ENCODE measurements around the gene LSM5. TPM values are rescaled to one million over a fixed set of nuclear protein-coding genes. Genes with fewer than 3 reads are reported as not detected.

LSM5 gene
- total and polyA plus RNA-seq, 4 donors, result 21.1 to 111 (median 39.5) TPM

GRCh38 chr7:32532086-32532485 lies 41.9 kb upstream of the LSM5 start:
- intact Hi-C loops (cut with DNase I), result no loop called here
- 89% methylated on average over 3 of the region's 3 CpGs for WGBS, 2 donors
- no peak overlapping the region for H3K27ac ChIP-seq (ENCODE audit: low read depth in 1 of 2, low read length in 2 of 2)
- no peaks in the 10 kb centered on the region for H3K27me3 ChIP-seq (ENCODE audit: control insufficient read depth in 1 of 2, insufficient read depth in 2 of 2, low read length in 1 of 2)
- DNase-seq (no peak), ATAC-seq (ENCODE audit: low FRiP score) (no peak)
- H3K4me1 ChIP-seq (ENCODE audit: control insufficient read depth in 1 of 2, insufficient read depth in 2 of 2, low read length in 2 of 2), result peaks cover 0 to 6% of the 10 kb centered on the region in 2 donors
- no peaks in the 10 kb centered on the region for H3K9me3 ChIP-seq (ENCODE audit: control insufficient read depth, low read length)
- no peak overlapping the region for H3K4me3 ChIP-seq (ENCODE audit: low read length in 2 of 2)
- H3K36me3 ChIP-seq (ENCODE audit: control insufficient read depth in 1 of 2, insufficient read depth in 2 of 2, low read length in 1 of 2), result no peaks in the 10 kb centered on the region

GRCh38 chr7:32531402-32531801 lies 41.2 kb upstream of the LSM5 start:
- DNase-seq (no peak), ATAC-seq (ENCODE audit: low FRiP score) (no peak)
- no peak overlapping the region for H3K4me3 ChIP-seq (ENCODE audit: low read length in 2 of 2)
- WGBS, 2 donors, result 95 to 96% methylated on average over 13 of the region's 13 CpGs
- H3K9me3 ChIP-seq (ENCODE audit: control insufficient read depth, low read length), result no peaks in the 10 kb centered on the region
- no peaks in the 10 kb centered on the region for H3K36me3 ChIP-seq (ENCODE audit: control insufficient read depth in 1 of 2, insufficient read depth in 2 of 2, low read length in 1 of 2)
- H3K27me3 ChIP-seq (ENCODE audit: control insufficient read depth in 1 of 2, insufficient read depth in 2 of 2, low read length in 1 of 2), result no peaks in the 10 kb centered on the region
- H3K4me1 ChIP-seq (ENCODE audit: control insufficient read depth in 1 of 2, insufficient read depth in 2 of 2, low read length in 2 of 2), result no peaks in the 10 kb centered on the region
- no peak overlapping the region for H3K27ac ChIP-seq (ENCODE audit: low read depth in 1 of 2, low read length in 2 of 2)
- intact Hi-C loops (cut with DNase I), result no loop called here

- Histone ChIP-seq H3K27me3 (ENCODE audit: control insufficient read depth in 1 of 2, insufficient read depth in 2 of 2, low read length in 1 of 2) (no peaks in the 10 kb centered on the region), H3K27ac (ENCODE audit: low read depth in 1 of 2, low read length in 2 of 2) (no peak overlapping the region), H3K4me1 (ENCODE audit: control insufficient read depth in 1 of 2, insufficient read depth in 2 of 2, low read length in 2 of 2) (no peaks in the 10 kb centered on the region), H3K4me3 (ENCODE audit: low read length in 2 of 2) (no peak overlapping the region), H3K9me3 (ENCODE audit: control insufficient read depth, low read length) (no peaks in the 10 kb centered on the region), H3K36me3 (ENCODE audit: control insufficient read depth in 1 of 2, insufficient read depth in 2 of 2, low read length in 1 of 2) (no peaks in the 10 kb centered on the region)
- WGBS, 2 donors, result 89 to 90% methylated on average over 4 of the region's 4 CpGs
- no peak for ATAC-seq (ENCODE audit: low FRiP score)
- intact Hi-C loops (cut with DNase I), result no loop called here
- DNase-seq, result no peak
Observed at GRCh38 chr7:32525839-32526238, 35.7 kb upstream of the LSM5 start.

- no peaks in the 10 kb centered on the region for H3K36me3 ChIP-seq (ENCODE audit: control insufficient read depth in 1 of 2, insufficient read depth in 2 of 2, low read length in 1 of 2)
- no peak for DNase-seq
- no peak overlapping the region for H3K27ac ChIP-seq (ENCODE audit: low read depth in 1 of 2, low read length in 2 of 2)
- no peak overlapping the region for H3K4me3 ChIP-seq (ENCODE audit: low read length in 2 of 2)
- ATAC-seq (ENCODE audit: low FRiP score), result no peak
- intact Hi-C loops (cut with DNase I), result no loop called here
- no peaks in the 10 kb centered on the region for H3K27me3 ChIP-seq (ENCODE audit: control insufficient read depth in 1 of 2, insufficient read depth in 2 of 2, low read length in 1 of 2)
- H3K4me1 ChIP-seq (ENCODE audit: control insufficient read depth in 1 of 2, insufficient read depth in 2 of 2, low read length in 2 of 2), result no peaks in the 10 kb centered on the region
- H3K9me3 ChIP-seq (ENCODE audit: control insufficient read depth, low read length), result no peaks in the 10 kb centered on the region
Observed at GRCh38 chr7:32524631-32525030, 34.5 kb upstream of the LSM5 start.

GRCh38 chr7:32522746-32523530 lies 32.8 kb upstream of the LSM5 start:
- H3K9me3 ChIP-seq (ENCODE audit: control insufficient read depth, low read length), result no peaks in the 10 kb centered on the region
- no peaks in the 10 kb centered on the region for H3K27me3 ChIP-seq (ENCODE audit: control insufficient read depth in 1 of 2, insufficient read depth in 2 of 2, low read length in 1 of 2)
- no peak overlapping the region for H3K4me3 ChIP-seq (ENCODE audit: low read length in 2 of 2)
- WGBS, 2 donors, result 96 to 98% methylated on average over 6 of the region's 6 CpGs
- ATAC-seq (ENCODE audit: low FRiP score), result no peak
- intact Hi-C loops (cut with DNase I), result no loop called here
- no peak overlapping the region for H3K27ac ChIP-seq (ENCODE audit: low read depth in 1 of 2, low read length in 2 of 2)
- H3K36me3 ChIP-seq (ENCODE audit: control insufficient read depth in 1 of 2, insufficient read depth in 2 of 2, low read length in 1 of 2), result no peaks in the 10 kb centered on the region
- no peak for DNase-seq
- H3K4me1 ChIP-seq (ENCODE audit: control insufficient read depth in 1 of 2, insufficient read depth in 2 of 2, low read length in 2 of 2), result no peaks in the 10 kb centered on the region

- Histone ChIP-seq H3K4me3 (ENCODE audit: low read length in 2 of 2) (no peak overlapping the region), H3K4me1 (ENCODE audit: control insufficient read depth in 1 of 2, insufficient read depth in 2 of 2, low read length in 2 of 2) (no peaks in the 10 kb centered on the region), H3K27ac (ENCODE audit: low read depth in 1 of 2, low read length in 2 of 2) (no peak overlapping the region), H3K9me3 (ENCODE audit: control insufficient read depth, low read length) (no peaks in the 10 kb centered on the region), H3K27me3 (ENCODE audit: control insufficient read depth in 1 of 2, insufficient read depth in 2 of 2, low read length in 1 of 2) (no peaks in the 10 kb centered on the region), H3K36me3 (ENCODE audit: control insufficient read depth in 1 of 2, insufficient read depth in 2 of 2, low read length in 1 of 2) (no peaks in the 10 kb centered on the region)
- ATAC-seq (ENCODE audit: low FRiP score) (no peak), DNase-seq (no peak)
- WGBS, 2 donors, result 78 to 98% methylated on average over 2 of the region's 2 CpGs
- intact Hi-C loops (cut with DNase I), result no loop called here
Observed at GRCh38 chr7:32519763-32520162, 29.6 kb upstream of the LSM5 start.

GRCh38 chr7:32518534-32519140 lies 28.5 kb upstream of the LSM5 start:
- intact Hi-C loops (cut with DNase I), result no loop called here
- no peaks in the 10 kb centered on the region for H3K9me3 ChIP-seq (ENCODE audit: control insufficient read depth, low read length)
- no peak overlapping the region for H3K4me3 ChIP-seq (ENCODE audit: low read length in 2 of 2)
- H3K4me1 ChIP-seq (ENCODE audit: control insufficient read depth in 1 of 2, insufficient read depth in 2 of 2, low read length in 2 of 2), result no peaks in the 10 kb centered on the region
- DNase-seq (no peak), ATAC-seq (ENCODE audit: low FRiP score) (no peak)
- H3K36me3 ChIP-seq (ENCODE audit: control insufficient read depth in 1 of 2, insufficient read depth in 2 of 2, low read length in 1 of 2), result no peaks in the 10 kb centered on the region
- H3K27ac ChIP-seq (ENCODE audit: low read depth in 1 of 2, low read length in 2 of 2), result no peak overlapping the region
- WGBS, 2 donors, result 78 to 92% methylated on average over 2 of the region's 2 CpGs
- no peaks in the 10 kb centered on the region for H3K27me3 ChIP-seq (ENCODE audit: control insufficient read depth in 1 of 2, insufficient read depth in 2 of 2, low read length in 1 of 2)

- H3K4me3 ChIP-seq (ENCODE audit: low read length in 2 of 2), result no peak overlapping the region
- no peaks in the 10 kb centered on the region for H3K36me3 ChIP-seq (ENCODE audit: control insufficient read depth in 1 of 2, insufficient read depth in 2 of 2, low read length in 1 of 2)
- ATAC-seq (ENCODE audit: low FRiP score) (no peak), DNase-seq (no peak)
- no peaks in the 10 kb centered on the region for H3K9me3 ChIP-seq (ENCODE audit: control insufficient read depth, low read length)
- H3K4me1 ChIP-seq (ENCODE audit: control insufficient read depth in 1 of 2, insufficient read depth in 2 of 2, low read length in 2 of 2), result no peaks in the 10 kb centered on the region
- H3K27ac ChIP-seq (ENCODE audit: low read depth in 1 of 2, low read length in 2 of 2), result no peak overlapping the region
- 83 to 84% methylated on average over 3 of the region's 3 CpGs for WGBS, 2 donors
- H3K27me3 ChIP-seq (ENCODE audit: control insufficient read depth in 1 of 2, insufficient read depth in 2 of 2, low read length in 1 of 2), result no peaks in the 10 kb centered on the region
- intact Hi-C loops (cut with DNase I), result no loop called here
Observed at GRCh38 chr7:32516551-32517100, 26.4 kb upstream of the LSM5 start.

Measured in aorta (tissue), 5 donors.